ENCODE results near the gene MKRN3.
"Not testable (repeated sequence)": the region's sequence is repeated elsewhere in the genome, so short reads cannot be mapped to it uniquely, and the experiment has no call there.

MKRN3 gene

DNA sequence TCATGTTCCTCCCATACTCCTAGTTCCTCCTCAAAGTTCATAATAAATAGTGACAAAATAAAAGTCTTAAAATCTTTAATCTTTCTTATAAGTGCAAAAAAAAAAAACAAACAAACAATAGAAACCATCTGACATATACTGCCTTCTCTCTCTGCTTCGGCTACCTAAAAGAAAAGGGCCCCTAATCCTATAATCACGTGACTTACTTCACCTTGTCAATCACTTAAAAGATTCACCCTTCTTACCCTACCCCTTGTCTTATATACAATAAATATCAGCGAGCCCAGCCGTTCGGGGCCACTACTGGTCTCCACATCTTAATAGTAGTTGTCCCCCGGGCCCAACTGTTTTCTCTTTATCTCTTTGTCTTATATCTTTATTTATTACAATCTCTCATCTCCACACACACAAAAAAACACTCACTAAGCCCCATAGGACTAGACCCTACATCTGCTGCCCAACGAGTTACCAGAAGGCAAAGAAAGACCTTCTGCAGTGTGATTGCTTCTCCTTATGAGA, 28.8 kb downstream of the MKRN3 start:
- no peak overlapping the region for H3K4me3 ChIP-seq (ENCODE audit: low read depth, low read length)
- H3K4me1 ChIP-seq = no peaks in the 10 kb centered on the region
- TF ChIP-seq CTCF (IDR thresholded peaks at IDR 0.05) = no peak
- no peak overlapping the region for H3K27ac ChIP-seq
- H3K4me2 ChIP-seq (ENCODE audit: low read length) = no peak overlapping the region
- no peaks in the 10 kb centered on the region for H3K27me3 ChIP-seq (ENCODE audit: control insufficient read depth, insufficient read depth, low read length)
- no peaks in the 10 kb centered on the region for H3K79me2 ChIP-seq
- H3K9me3 ChIP-seq (ENCODE audit: control insufficient read depth, low read length) = no peaks in the 10 kb centered on the region
- no peak overlapping the region for H2AFZ ChIP-seq
- H3K9ac ChIP-seq = no peak overlapping the region
- no peaks in the 10 kb centered on the region for H3K36me3 ChIP-seq (ENCODE audit: control insufficient read depth, insufficient read depth, low read length)

DNA sequence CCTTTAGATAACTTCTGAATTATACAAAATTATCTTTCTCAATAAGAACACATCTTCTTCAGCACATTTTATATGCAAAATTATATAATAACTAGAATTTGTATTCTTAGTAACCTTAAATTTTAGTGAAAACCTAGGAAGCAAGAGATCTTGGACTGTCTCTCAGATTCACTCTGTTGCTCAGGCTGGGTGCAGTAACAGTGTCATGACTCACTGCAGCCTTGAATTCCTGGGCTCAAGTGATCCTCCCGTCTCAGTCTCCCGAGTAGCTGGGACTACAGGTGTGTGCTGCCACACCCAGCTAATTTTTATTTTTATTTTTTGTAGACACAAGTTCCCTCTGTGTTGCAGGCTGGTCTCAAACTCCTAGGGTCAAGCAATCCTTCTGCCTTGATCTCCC, 29.9 kb downstream of the MKRN3 start:
- no peak overlapping the region for H3K4me3 ChIP-seq (ENCODE audit: low read depth, low read length)
- H3K36me3 ChIP-seq (ENCODE audit: control insufficient read depth, insufficient read depth, low read length) = no peaks in the 10 kb centered on the region
- no peak overlapping the region for H3K4me2 ChIP-seq (ENCODE audit: low read length)
- H3K27ac ChIP-seq = no peak overlapping the region
- no peak overlapping the region for H3K9ac ChIP-seq
- no peak for TF ChIP-seq CTCF (IDR thresholded peaks at IDR 0.05)
- no peaks in the 10 kb centered on the region for H3K79me2 ChIP-seq
- no peaks in the 10 kb centered on the region for H3K27me3 ChIP-seq (ENCODE audit: control insufficient read depth, insufficient read depth, low read length)
- no peak overlapping the region for H2AFZ ChIP-seq
- no peaks in the 10 kb centered on the region for H3K9me3 ChIP-seq (ENCODE audit: control insufficient read depth, low read length)
- H3K4me1 ChIP-seq = no peaks in the 10 kb centered on the region

DNA sequence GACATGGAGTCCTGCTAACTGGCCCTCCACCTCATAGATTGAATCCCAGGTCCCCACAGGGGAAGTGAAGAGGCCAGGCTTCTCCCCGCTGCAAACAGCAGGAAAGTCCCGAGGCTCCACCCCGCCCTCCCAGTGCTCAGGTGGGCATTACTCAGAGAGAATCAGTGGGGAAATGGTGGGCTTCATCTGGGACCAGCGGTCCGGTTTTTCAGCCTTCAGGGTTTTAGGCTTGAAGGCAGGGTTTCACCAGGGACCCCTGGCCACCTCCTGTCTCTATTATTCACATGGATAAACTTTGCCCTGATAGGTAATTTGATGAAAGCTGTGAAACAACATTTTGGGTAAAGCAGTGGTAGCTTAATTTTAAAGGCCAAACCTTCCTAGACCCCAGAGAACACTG, 31.3 kb downstream of the MKRN3 start:
- TF ChIP-seq CTCF (IDR thresholded peaks at IDR 0.05) = no peak
- Histone ChIP-seq H3K9me3 (ENCODE audit: control insufficient read depth, low read length) (no peaks in the 10 kb centered on the region), H3K27me3 (ENCODE audit: control insufficient read depth, insufficient read depth, low read length) (no peaks in the 10 kb centered on the region), H3K27ac (no peak overlapping the region), H3K9ac (no peak overlapping the region), H2AFZ (no peak overlapping the region), H3K79me2 (no peaks in the 10 kb centered on the region), H3K4me1 (no peaks in the 10 kb centered on the region), H3K36me3 (ENCODE audit: control insufficient read depth, insufficient read depth, low read length) (no peaks in the 10 kb centered on the region), H3K4me3 (ENCODE audit: low read depth, low read length) (no peak overlapping the region), H3K4me2 (ENCODE audit: low read length) (no peak overlapping the region)

DNA sequence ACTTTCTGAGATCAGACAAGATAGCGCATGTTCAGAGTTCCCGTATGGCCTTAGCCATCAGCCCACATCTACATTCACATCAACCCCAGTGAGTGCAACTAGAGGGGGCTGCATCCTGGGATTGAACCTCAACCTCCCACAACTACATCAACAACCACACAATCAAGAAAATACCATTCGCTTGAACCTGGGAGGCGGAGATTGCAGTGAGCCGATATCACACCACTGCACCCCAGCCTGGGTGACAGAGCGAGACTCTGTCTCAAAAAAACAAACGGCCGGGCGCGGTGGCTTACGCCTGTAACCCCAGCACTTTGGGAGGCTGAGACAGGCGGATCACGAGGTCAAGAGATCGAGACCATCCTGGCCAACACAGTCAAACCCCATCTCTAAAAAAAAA, 31.8 kb downstream of the MKRN3 start:
- H2AFZ ChIP-seq; H3K27ac ChIP-seq; H3K36me3 ChIP-seq (ENCODE audit: control insufficient read depth, insufficient read depth, low read length); H3K4me3 ChIP-seq (ENCODE audit: low read depth, low read length); H3K9me3 ChIP-seq (ENCODE audit: control insufficient read depth, low read length); H3K79me2 ChIP-seq; H3K4me2 ChIP-seq (ENCODE audit: low read length); H3K9ac ChIP-seq; H3K27me3 ChIP-seq (ENCODE audit: control insufficient read depth, insufficient read depth, low read length); H3K4me1 ChIP-seq: not testable (repeated sequence)

DNA sequence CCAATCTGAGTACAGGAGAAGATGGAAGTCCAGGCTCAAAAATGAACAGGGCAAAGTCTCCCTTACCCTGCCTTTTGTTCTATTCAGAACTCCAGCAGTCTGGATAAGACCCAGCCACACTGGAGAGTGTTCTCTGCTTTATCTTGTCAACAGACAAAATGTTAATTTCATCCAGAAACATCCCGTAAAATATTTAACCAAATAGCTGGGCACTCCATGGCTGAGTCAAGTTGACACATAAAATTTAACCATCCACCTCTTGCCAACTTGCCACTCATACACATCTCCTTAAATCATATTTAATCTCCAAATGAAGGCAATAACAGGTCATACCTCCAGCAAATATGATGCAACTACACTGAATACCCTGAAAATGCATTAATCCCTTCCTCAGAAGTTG, 33.6 kb downstream of the MKRN3 start:
- Histone ChIP-seq H3K79me2 (no peaks in the 10 kb centered on the region), H3K4me1 (no peaks in the 10 kb centered on the region), H3K27ac (no peak overlapping the region), H3K4me2 (ENCODE audit: low read length) (no peak overlapping the region), H3K36me3 (ENCODE audit: control insufficient read depth, insufficient read depth, low read length) (no peaks in the 10 kb centered on the region), H3K9me3 (ENCODE audit: control insufficient read depth, low read length) (no peaks in the 10 kb centered on the region), H3K9ac (no peak overlapping the region), H3K27me3 (ENCODE audit: control insufficient read depth, insufficient read depth, low read length) (no peaks in the 10 kb centered on the region), H2AFZ (no peak overlapping the region), H3K4me3 (ENCODE audit: low read depth, low read length) (no peak overlapping the region)
- TF ChIP-seq CTCF (IDR thresholded peaks at IDR 0.05) = no peak
